AG04449 (cell line): ENCODE measurements around the gene PIK3R5.
"Not testable (repeated sequence)": the region's sequence is repeated elsewhere in the genome, so short reads cannot be mapped to it uniquely, and the experiment has no call there.

Source experiments
- CTCF ChIA-PET: fragments of 350-600 bp; formaldehyde crosslinking; extraction: SDS; loops from one replicate; lab custom pipeline; 2021; ENCODE audit warnings: antibody characterized with exemption; lab: Yijun Ruan, JAX
- POLR2A ChIA-PET: fragments of 400-600, 350-600 bp; formaldehyde crosslinking; extraction: SDS; loops from one replicate; lab custom pipeline; 2020; ENCODE audit warnings: antibody characterized with exemption, inconsistent platforms; lab: Yijun Ruan, JAX
- DNase-seq: peaks from one replicate; pipeline ENCODE4 v3.0.0-alpha.2; 2010; ENCODE audit warnings: low read depth, low spot score
- H3K4me3 ChIP-seq: 2 replicates; pipeline ENCODE4 v1.5.1; 2011; ENCODE audit warnings: low read depth, mild to moderate bottlenecking, control low read depth, low read length
- TF ChIP-seq, protein P1 (sequence below): IDR thresholded peaks from one replicate; pipeline ENCODE4 v1.5.1; 2011; ENCODE audit warnings: mild to moderate bottlenecking, moderate library complexity, low read length, control low read depth, inconsistent platforms; ENCODE audit not compliant: insufficient read depth; ENCODE audit errors: missing control alignments

Gene PIK3R5

DNA sequence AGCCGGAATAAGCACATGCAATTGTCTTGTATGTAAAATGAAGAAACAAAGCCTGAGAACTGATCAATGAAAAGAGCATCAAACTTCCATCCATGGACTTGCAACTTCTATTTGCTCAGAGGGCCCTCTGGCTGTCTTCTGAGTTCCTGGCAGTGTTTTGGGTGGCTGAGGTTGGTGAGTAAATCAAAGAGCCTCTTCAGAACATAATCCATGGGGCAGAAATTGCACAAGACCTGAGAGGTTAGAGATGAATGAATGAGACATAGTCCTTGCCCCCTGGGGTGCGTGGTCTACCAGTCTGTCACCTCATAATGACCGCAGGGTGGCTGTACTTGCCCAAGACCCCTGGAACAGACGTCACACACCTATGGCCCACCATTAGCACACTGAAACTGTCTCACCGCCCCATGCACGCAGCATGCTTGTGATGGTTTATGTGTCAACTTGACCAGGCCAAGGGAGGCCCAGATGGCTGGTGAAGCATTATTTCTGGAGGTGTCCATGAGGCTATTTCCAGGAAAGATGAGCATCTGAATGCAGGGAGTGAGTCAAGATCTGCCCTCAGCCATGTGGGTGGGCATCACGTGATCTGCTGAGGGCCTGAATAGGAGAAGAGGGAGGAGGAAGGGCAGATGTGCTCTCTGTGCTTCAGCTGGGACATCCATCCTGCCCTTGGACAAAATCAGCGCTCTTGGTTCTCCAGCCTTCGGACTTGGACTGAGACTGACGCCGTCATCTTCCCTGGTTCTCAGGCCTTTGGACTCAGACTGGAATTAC, 106.3 kb downstream of the PIK3R5 start:
- DNase-seq, result no peak
- ChIA-PET POLR2A (no interaction called here), CTCF (no interaction called here)
- H3K4me3 ChIP-seq, result no peak overlapping the region
- TF ChIP-seq, protein P1, sequence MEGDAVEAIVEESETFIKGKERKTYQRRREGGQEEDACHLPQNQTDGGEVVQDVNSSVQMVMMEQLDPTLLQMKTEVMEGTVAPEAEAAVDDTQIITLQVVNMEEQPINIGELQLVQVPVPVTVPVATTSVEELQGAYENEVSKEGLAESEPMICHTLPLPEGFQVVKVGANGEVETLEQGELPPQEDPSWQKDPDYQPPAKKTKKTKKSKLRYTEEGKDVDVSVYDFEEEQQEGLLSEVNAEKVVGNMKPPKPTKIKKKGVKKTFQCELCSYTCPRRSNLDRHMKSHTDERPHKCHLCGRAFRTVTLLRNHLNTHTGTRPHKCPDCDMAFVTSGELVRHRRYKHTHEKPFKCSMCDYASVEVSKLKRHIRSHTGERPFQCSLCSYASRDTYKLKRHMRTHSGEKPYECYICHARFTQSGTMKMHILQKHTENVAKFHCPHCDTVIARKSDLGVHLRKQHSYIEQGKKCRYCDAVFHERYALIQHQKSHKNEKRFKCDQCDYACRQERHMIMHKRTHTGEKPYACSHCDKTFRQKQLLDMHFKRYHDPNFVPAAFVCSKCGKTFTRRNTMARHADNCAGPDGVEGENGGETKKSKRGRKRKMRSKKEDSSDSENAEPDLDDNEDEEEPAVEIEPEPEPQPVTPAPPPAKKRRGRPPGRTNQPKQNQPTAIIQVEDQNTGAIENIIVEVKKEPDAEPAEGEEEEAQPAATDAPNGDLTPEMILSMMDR, result no peak

DNA sequence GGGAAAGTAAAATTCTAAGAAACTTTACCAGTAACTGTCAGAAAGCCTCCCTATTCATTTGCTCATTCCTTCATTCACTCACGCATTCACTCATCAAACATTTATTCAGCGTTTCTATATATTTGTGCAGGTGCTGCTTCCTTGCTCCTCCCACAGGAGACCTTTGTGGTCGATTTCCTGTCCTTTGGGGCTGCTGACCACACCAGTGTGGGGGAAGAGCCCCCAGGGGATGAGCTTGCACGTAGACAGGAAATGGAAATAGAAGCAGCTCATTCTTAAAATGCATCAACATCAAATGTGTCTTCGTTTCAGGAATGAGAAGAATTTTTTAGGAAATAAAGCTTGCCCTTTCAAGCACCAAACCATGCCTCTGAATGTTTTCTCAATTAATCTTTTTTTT, 107.6 kb downstream of the PIK3R5 start:
- POLR2A ChIA-PET, result interaction anchor here (0.7 kb wide), 1 partner anchor 18 kb away, joined by 4 read pairs; no protein-coding TSS in a partner anchor
- DNase-seq, result peak; percentile 42

DNA sequence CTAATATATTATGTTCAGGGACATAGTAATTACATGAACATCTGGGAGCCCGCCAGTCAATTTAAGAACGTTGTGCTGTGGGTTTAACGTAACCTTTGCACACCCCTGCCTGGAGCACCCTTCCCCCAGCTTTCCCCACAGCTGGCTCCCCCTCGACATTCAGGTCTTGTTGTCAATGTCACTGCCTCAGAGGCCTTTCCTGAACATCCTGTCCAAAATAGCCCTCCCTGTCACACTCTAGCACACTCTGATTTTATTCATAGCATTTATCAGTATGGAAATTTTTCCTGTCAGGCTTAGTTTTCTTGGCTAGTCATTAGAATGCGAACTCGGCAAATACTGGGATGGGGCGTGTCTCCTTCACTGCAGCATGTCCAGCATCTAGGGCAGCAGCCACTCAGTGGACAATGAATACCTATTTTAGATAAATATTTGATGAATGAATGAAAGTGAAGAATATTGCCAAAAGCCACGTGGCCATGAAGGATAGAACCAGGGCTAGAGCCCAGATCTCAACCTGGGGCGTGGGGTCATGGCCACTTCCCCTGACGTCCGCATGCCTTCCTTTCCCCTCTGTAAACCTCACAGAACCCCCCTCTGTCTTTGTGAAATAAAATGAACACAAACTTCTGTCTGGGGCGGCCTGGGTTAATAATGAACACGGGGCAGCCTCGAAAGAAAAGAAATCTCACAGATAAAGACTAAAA, 108.5 kb downstream of the PIK3R5 start:
- TF ChIP-seq, protein P1, result no peak
- POLR2A ChIA-PET, result no interaction called here
- no peak overlapping the region for H3K4me3 ChIP-seq
- CTCF ChIA-PET, result no interaction called here
- no peak for DNase-seq

More for the DNA sequence above, 107.6 kb downstream of the PIK3R5 start:
- TF ChIP-seq, protein P1, result no peak
- H3K4me3 ChIP-seq, result no peak overlapping the region
- CTCF ChIA-PET, result interaction anchor here (0.8 kb wide), 1 partner anchor 37 kb away, joined by 3 read pairs; no protein-coding TSS in a partner anchor

DNA sequence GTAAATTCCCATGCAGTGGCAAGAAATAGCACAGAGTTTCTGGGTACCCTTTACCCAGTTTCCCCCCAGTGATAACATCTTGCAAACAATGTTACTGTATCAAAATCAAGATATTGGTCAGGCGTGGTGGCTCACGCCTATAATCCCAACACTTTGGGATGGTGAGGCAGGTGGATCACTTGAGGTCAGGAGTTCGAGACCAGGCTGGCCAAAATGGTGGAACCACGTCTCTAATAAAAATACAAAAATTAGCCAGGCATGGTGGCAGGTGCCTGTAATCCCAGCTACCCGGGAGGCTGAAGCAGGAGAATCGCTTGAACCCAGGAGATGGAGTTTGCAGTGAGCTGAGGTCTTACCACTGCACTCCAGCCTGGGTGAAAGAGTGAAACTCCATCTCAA, 109.3 kb downstream of the PIK3R5 start:
- POLR2A ChIA-PET, H3K4me3 ChIP-seq, DNase-seq, CTCF ChIA-PET: not testable (repeated sequence)

DNA sequence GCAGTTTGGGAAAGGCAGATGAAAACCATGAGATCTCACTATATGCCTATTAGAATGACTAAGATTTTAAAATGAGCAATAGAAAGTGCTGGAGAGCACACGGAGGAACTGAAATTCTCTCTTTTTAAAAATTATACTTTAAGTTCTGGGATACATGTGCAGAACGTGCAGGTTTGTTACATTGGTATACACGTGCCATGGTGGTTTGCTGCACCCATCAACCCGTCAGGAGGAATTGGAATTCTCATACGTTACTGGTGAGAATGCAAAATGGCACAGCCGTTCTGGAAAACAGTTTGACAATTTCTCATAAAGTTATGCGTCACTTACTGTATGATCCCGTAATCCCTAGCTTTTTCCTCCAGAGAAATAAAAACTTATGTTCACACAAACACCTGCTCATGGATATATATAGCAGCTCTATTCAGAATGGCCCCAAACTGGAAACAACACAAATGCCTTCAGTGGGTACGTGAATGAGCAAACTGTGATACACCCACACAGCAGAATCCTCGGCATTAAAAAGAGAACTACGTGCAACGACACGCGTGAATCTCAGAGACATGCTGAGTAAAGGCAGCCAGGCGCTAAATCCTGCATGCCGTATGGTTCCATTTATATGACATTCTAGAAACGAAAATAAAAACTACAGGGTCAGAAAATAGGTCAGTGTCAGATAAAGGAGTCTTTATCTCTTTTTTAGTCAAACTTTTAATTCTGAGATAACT, 109.9 kb downstream of the PIK3R5 start:
- TF ChIP-seq, protein P1, result no peak
- no peak overlapping the region for H3K4me3 ChIP-seq
- CTCF ChIA-PET, result interaction anchor here (0.5 kb wide), 1 partner anchor 260 kb away, joined by 3 read pairs; no protein-coding TSS in a partner anchor
- no peak for DNase-seq
- POLR2A ChIA-PET, result no interaction called here

DNA sequence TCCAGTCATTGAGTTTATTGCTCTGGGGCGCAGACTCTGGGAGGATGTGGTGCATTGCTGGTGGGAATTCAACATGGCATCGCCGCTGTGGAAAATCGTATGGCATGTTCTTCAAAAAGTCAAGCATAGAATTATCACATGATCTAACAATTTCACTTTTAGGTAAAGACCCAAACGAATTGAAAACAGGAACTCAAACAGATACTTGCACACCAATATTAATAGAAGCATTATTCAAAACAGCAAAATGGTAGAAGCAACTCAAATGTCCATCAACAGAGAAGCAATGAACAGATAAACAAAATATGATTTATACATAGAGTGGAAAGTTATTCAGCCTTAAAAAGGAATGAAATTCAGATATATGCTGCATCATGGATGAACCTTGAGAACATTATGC, 113.9 kb downstream of the PIK3R5 start:
- DNase-seq, result no peak
- TF ChIP-seq, protein P1, result no peak
- H3K4me3 ChIP-seq, result no peak overlapping the region
- CTCF ChIA-PET, result no interaction called here
- POLR2A ChIA-PET, result no interaction called here
